ENCODE data around the gene KAZN.

The KAZN gene

GRCh38 chr1:15077384-15077783 lies 478.9 kb downstream of the KAZN start:
- no peaks in the 10 kb centered on the region for H3K9me2 ChIP-seq (ENCODE audit: low read depth, low read length)
- TF ChIP-seq EZH2 (IDR thresholded peaks at IDR 0.05; ENCODE audit: borderline replicate concordance, low read length) = no peak
- TF ChIP-seq, protein P1, sequence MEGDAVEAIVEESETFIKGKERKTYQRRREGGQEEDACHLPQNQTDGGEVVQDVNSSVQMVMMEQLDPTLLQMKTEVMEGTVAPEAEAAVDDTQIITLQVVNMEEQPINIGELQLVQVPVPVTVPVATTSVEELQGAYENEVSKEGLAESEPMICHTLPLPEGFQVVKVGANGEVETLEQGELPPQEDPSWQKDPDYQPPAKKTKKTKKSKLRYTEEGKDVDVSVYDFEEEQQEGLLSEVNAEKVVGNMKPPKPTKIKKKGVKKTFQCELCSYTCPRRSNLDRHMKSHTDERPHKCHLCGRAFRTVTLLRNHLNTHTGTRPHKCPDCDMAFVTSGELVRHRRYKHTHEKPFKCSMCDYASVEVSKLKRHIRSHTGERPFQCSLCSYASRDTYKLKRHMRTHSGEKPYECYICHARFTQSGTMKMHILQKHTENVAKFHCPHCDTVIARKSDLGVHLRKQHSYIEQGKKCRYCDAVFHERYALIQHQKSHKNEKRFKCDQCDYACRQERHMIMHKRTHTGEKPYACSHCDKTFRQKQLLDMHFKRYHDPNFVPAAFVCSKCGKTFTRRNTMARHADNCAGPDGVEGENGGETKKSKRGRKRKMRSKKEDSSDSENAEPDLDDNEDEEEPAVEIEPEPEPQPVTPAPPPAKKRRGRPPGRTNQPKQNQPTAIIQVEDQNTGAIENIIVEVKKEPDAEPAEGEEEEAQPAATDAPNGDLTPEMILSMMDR (IDR thresholded peaks at IDR 0.05; ENCODE audit: low read length) = no peak
- H3K4me2 ChIP-seq (ENCODE audit: low read length) = no peak overlapping the region
- no peaks in the 10 kb centered on the region for H4K20me1 ChIP-seq (ENCODE audit: insufficient read depth, low read length)
- H3K27me3 ChIP-seq (ENCODE audit: insufficient read depth, low read length) = no peaks in the 10 kb centered on the region
- H3F3A ChIP-seq (ENCODE audit: insufficient read depth, low read length) = no peaks in the 10 kb centered on the region
- H3K79me2 ChIP-seq (ENCODE audit: insufficient read depth, low read length) = no peaks in the 10 kb centered on the region
- no peaks in the 10 kb centered on the region for H3K4me1 ChIP-seq (ENCODE audit: insufficient read depth, low read length, severe bottlenecking)
- H3K9ac ChIP-seq (ENCODE audit: low read length) = no peak overlapping the region
- H3K4me3 ChIP-seq (ENCODE audit: low read depth, low read length, poor library complexity, severe bottlenecking) = no peak overlapping the region
- H3K27ac ChIP-seq (ENCODE audit: low read depth, low read length, poor library complexity, severe bottlenecking) = no peak overlapping the region
- no peaks in the 10 kb centered on the region for H3K9me3 ChIP-seq (ENCODE audit: low read length)
- H3K36me3 ChIP-seq (ENCODE audit: insufficient read depth, low read length) = no peaks in the 10 kb centered on the region
- no peak overlapping the region for H2AFZ ChIP-seq (ENCODE audit: low read length)

GRCh38 chr1:15080328-15081007 lies 482.0 kb downstream of the KAZN start:
- no peak overlapping the region for H3K4me2 ChIP-seq (ENCODE audit: low read length)
- no peaks in the 10 kb centered on the region for H3F3A ChIP-seq (ENCODE audit: insufficient read depth, low read length)
- H4K20me1 ChIP-seq (ENCODE audit: insufficient read depth, low read length) = no peaks in the 10 kb centered on the region
- no peaks in the 10 kb centered on the region for H3K9me2 ChIP-seq (ENCODE audit: low read depth, low read length)
- TF ChIP-seq, protein P1 (IDR thresholded peaks at IDR 0.05; ENCODE audit: low read length) = no peak
- no peak for TF ChIP-seq EZH2 (IDR thresholded peaks at IDR 0.05; ENCODE audit: borderline replicate concordance, low read length)
- H3K79me2 ChIP-seq (ENCODE audit: insufficient read depth, low read length) = no peaks in the 10 kb centered on the region
- H3K27ac ChIP-seq (ENCODE audit: low read depth, low read length, poor library complexity, severe bottlenecking) = no peak overlapping the region
- H3K4me3 ChIP-seq (ENCODE audit: low read depth, low read length, poor library complexity, severe bottlenecking) = no peak overlapping the region
- no peak overlapping the region for H2AFZ ChIP-seq (ENCODE audit: low read length)
- H3K4me1 ChIP-seq (ENCODE audit: insufficient read depth, low read length, severe bottlenecking) = no peaks in the 10 kb centered on the region
- H3K27me3 ChIP-seq (ENCODE audit: insufficient read depth, low read length) = no peaks in the 10 kb centered on the region
- H3K9me3 ChIP-seq (ENCODE audit: low read length) = no peaks in the 10 kb centered on the region
- H3K36me3 ChIP-seq (ENCODE audit: insufficient read depth, low read length) = no peaks in the 10 kb centered on the region
- no peak overlapping the region for H3K9ac ChIP-seq (ENCODE audit: low read length)

DNA sequence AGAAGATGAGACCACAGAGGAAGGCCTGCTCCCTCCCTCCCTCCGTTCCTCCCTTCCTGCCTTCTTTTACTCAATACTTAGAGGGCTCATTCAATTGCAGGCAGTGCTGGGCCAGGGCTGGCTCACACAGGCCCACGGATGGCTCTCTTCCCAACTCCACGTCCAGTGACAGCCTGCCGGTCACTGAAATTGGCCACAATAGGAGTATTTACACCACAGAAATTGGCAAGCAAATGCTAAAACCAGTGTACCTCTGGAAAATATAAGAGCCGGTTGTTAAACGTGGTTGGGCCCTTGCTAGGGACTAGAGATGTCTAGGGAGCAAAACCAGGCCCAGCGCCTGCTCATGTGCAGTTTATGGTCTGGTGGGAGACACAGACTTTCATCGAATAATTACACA lies 482.6 kb downstream of the KAZN start:
- Histone ChIP-seq H3K9me2 (ENCODE audit: low read depth, low read length) (no peaks in the 10 kb centered on the region), H4K20me1 (ENCODE audit: insufficient read depth, low read length) (no peaks in the 10 kb centered on the region), H3K9ac (ENCODE audit: low read length) (no peak overlapping the region), H3K27me3 (ENCODE audit: insufficient read depth, low read length) (no peaks in the 10 kb centered on the region), H3K9me3 (ENCODE audit: low read length) (no peaks in the 10 kb centered on the region), H3F3A (ENCODE audit: insufficient read depth, low read length) (no peaks in the 10 kb centered on the region), H3K4me1 (ENCODE audit: insufficient read depth, low read length, severe bottlenecking) (no peaks in the 10 kb centered on the region), H3K79me2 (ENCODE audit: insufficient read depth, low read length) (no peaks in the 10 kb centered on the region), H3K4me3 (ENCODE audit: low read depth, low read length, poor library complexity, severe bottlenecking) (no peak overlapping the region), H3K4me2 (ENCODE audit: low read length) (no peak overlapping the region), H3K36me3 (ENCODE audit: insufficient read depth, low read length) (no peaks in the 10 kb centered on the region), H3K27ac (ENCODE audit: low read depth, low read length, poor library complexity, severe bottlenecking) (no peak overlapping the region), H2AFZ (ENCODE audit: low read length) (no peak overlapping the region)
- TF ChIP-seq, protein P1 (IDR thresholded peaks at IDR 0.05; ENCODE audit: low read length) = no peak
- TF ChIP-seq EZH2 (IDR thresholded peaks at IDR 0.05; ENCODE audit: borderline replicate concordance, low read length) = no peak
